Neural progenitor cell (in vitro differentiated cells): ENCODE data around the gene CTNNBIP1.

ENCODE experiments used
- EZH2phosphoT487 ChIP-seq: fragments of 200-600 bp; sonication (generic); IDR thresholded peaks from 2 replicates; pipeline ENCODE4 v1.6.1; 2017; ENCODE audit warnings: antibody characterized with exemption
- TF ChIP-seq, protein P1 (sequence below): fragments of 200-600 bp; sonication (generic); IDR thresholded peaks from 2 replicates; pipeline ENCODE4 v1.5.1; 2017; ENCODE audit warnings: antibody characterized with exemption, mild to moderate bottlenecking

DNA sequence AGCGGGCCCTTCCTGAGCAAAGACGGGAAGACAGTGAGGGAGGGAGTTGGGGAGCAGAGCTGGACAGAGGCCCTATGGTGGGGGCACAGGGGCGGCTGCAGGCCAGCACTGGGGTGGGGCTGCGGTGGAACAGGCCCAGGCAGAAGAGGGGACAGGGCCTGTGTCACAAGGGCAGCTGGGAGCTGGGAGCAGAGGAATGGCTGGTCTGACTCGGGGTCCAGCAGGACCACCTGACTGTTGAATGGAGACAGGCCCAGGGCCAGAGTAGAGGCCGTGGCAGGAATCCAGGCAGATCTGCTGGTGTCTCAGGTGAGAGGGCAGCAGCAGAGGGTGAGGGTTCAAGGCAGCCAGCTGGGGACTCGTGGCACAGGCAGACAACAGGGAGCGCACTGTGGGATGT, 25.3 kb downstream of the CTNNBIP1 start:
- TF ChIP-seq, protein P1, sequence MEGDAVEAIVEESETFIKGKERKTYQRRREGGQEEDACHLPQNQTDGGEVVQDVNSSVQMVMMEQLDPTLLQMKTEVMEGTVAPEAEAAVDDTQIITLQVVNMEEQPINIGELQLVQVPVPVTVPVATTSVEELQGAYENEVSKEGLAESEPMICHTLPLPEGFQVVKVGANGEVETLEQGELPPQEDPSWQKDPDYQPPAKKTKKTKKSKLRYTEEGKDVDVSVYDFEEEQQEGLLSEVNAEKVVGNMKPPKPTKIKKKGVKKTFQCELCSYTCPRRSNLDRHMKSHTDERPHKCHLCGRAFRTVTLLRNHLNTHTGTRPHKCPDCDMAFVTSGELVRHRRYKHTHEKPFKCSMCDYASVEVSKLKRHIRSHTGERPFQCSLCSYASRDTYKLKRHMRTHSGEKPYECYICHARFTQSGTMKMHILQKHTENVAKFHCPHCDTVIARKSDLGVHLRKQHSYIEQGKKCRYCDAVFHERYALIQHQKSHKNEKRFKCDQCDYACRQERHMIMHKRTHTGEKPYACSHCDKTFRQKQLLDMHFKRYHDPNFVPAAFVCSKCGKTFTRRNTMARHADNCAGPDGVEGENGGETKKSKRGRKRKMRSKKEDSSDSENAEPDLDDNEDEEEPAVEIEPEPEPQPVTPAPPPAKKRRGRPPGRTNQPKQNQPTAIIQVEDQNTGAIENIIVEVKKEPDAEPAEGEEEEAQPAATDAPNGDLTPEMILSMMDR, result no peak
- no peak for TF ChIP-seq EZH2phosphoT487
